ENCODE measurements around the gene INPP4B. TPM values are rescaled to one million over a fixed set of nuclear protein-coding genes. Genes with fewer than 3 reads are reported as not detected.

The INPP4B gene
- total RNA-seq, 2 experiments from 2014 or later, result not detected

- no peaks in the 10 kb centered on the region for H3K9me2 ChIP-seq (ENCODE audit: insufficient read depth, low read length)
- H4K20me1 ChIP-seq (ENCODE audit: insufficient read depth, low read length), result no peaks in the 10 kb centered on the region
- BruUV-seq (replicated peaks), result no TSS peak
- POLR2A ChIA-PET, result no interaction called here
- no peaks in the 10 kb centered on the region for H3K4me1 ChIP-seq (ENCODE audit: insufficient read depth, low read length, poor library complexity, severe bottlenecking)
- intact Hi-C loops (cut with micrococcal nuclease; ENCODE audit: unreplicated experiment), result no loop called here
- DNase-seq (ENCODE audit: low spot score), result no peak
- H3K9me3 ChIP-seq (ENCODE audit: low read length), result no peaks in the 10 kb centered on the region
- no peak overlapping the region for H2AFZ ChIP-seq (ENCODE audit: low read length)
- CTCF ChIA-PET (ENCODE audit: unreplicated experiment), result no interaction called here
- no peak for TF ChIP-seq CTCF (conservative IDR thresholded peaks at IDR 0.05; ENCODE audit: low read length)
- no peak for TF ChIP-seq EZH2phosphoT487 (IDR thresholded peaks at IDR 0.05; ENCODE audit: borderline replicate concordance, low read depth, low read length)
- H3K79me2 ChIP-seq (ENCODE audit: insufficient read depth, low read depth, low read length), result no peaks in the 10 kb centered on the region
- H3K4me3 ChIP-seq (ENCODE audit: low read depth, low read length, poor library complexity, severe bottlenecking), result no peak overlapping the region
- no peak overlapping the region for H3K4me2 ChIP-seq (ENCODE audit: low read length)
- no peak overlapping the region for H3K27ac ChIP-seq (ENCODE audit: low read depth, low read length, poor library complexity, severe bottlenecking)
- no peaks in the 10 kb centered on the region for H3K36me3 ChIP-seq (ENCODE audit: insufficient read depth, low read length)
Measured at GRCh38 chr4:142549726-142550463, 296.2 kb downstream of the INPP4B start.

GRCh38 chr4:142549248-142549647, 296.9 kb downstream of the INPP4B start:
- Histone ChIP-seq H3K79me2 (ENCODE audit: insufficient read depth, low read depth, low read length) (no peaks in the 10 kb centered on the region), H3K4me1 (ENCODE audit: insufficient read depth, low read length, poor library complexity, severe bottlenecking) (no peaks in the 10 kb centered on the region), H3K4me3 (ENCODE audit: low read depth, low read length, poor library complexity, severe bottlenecking) (no peak overlapping the region), H3K9me3 (ENCODE audit: low read length) (no peaks in the 10 kb centered on the region), H3K36me3 (ENCODE audit: insufficient read depth, low read length) (no peaks in the 10 kb centered on the region), H2AFZ (ENCODE audit: low read length) (no peak overlapping the region), H3K9me2 (ENCODE audit: insufficient read depth, low read length) (no peaks in the 10 kb centered on the region), H3K4me2 (ENCODE audit: low read length) (no peak overlapping the region), H3K27ac (ENCODE audit: low read depth, low read length, poor library complexity, severe bottlenecking) (no peak overlapping the region), H4K20me1 (ENCODE audit: insufficient read depth, low read length) (no peaks in the 10 kb centered on the region)
- CTCF ChIA-PET (ENCODE audit: unreplicated experiment), result no interaction called here
- no TSS peak for BruUV-seq (replicated peaks)
- POLR2A ChIA-PET, result no interaction called here
- intact Hi-C loops (cut with micrococcal nuclease; ENCODE audit: unreplicated experiment), result no loop called here
- TF ChIP-seq CTCF (conservative IDR thresholded peaks at IDR 0.05; ENCODE audit: low read length), result no peak
- TF ChIP-seq EZH2phosphoT487 (IDR thresholded peaks at IDR 0.05; ENCODE audit: borderline replicate concordance, low read depth, low read length), result no peak
- no peak for DNase-seq (ENCODE audit: low spot score)

GRCh38 chr4:142548491-142548890, 297.6 kb downstream of the INPP4B start:
- Histone ChIP-seq H3K4me1 (ENCODE audit: insufficient read depth, low read length, poor library complexity, severe bottlenecking) (no peaks in the 10 kb centered on the region), H3K9me2 (ENCODE audit: insufficient read depth, low read length) (no peaks in the 10 kb centered on the region), H3K79me2 (ENCODE audit: insufficient read depth, low read depth, low read length) (no peaks in the 10 kb centered on the region), H2AFZ (ENCODE audit: low read length) (no peak overlapping the region), H3K27ac (ENCODE audit: low read depth, low read length, poor library complexity, severe bottlenecking) (no peak overlapping the region), H3K4me2 (ENCODE audit: low read length) (no peak overlapping the region), H3K36me3 (ENCODE audit: insufficient read depth, low read length) (no peaks in the 10 kb centered on the region), H3K4me3 (ENCODE audit: low read depth, low read length, poor library complexity, severe bottlenecking) (no peak overlapping the region), H4K20me1 (ENCODE audit: insufficient read depth, low read length) (no peaks in the 10 kb centered on the region), H3K9me3 (ENCODE audit: low read length) (no peaks in the 10 kb centered on the region)
- intact Hi-C loops (cut with micrococcal nuclease; ENCODE audit: unreplicated experiment), result no loop called here
- ChIA-PET CTCF (ENCODE audit: unreplicated experiment) (no interaction called here), POLR2A (no interaction called here)
- BruUV-seq (replicated peaks), result no TSS peak
- DNase-seq (ENCODE audit: low spot score), result no peak
- no peak for TF ChIP-seq CTCF (conservative IDR thresholded peaks at IDR 0.05; ENCODE audit: low read length)
- TF ChIP-seq EZH2phosphoT487 (IDR thresholded peaks at IDR 0.05; ENCODE audit: borderline replicate concordance, low read depth, low read length), result no peak
